ENCODE results near the gene CNPY1. TPM values are rescaled to one million over a fixed set of nuclear protein-coding genes. Genes with fewer than 3 reads are reported as not detected.
"Not testable (repeated sequence)": the region's sequence is repeated elsewhere in the genome, so short reads cannot be mapped to it uniquely, and the experiment has no call there.

CNPY1 gene
- not detected in 2 replicates for total RNA-seq

GRCh38 chr7:155546449-155546848 lies at the start of gene CNPY1:
CNPY1 (minus strand) TSS chr7:155546559; CDS start chr7:155545929, 630 bp downstream.
- DNase-seq, result not testable (repeated sequence)

GRCh38 chr7:155594961-155595366 lies 48.6 kb upstream of the CNPY1 start:
- no peak for DNase-seq

DNA sequence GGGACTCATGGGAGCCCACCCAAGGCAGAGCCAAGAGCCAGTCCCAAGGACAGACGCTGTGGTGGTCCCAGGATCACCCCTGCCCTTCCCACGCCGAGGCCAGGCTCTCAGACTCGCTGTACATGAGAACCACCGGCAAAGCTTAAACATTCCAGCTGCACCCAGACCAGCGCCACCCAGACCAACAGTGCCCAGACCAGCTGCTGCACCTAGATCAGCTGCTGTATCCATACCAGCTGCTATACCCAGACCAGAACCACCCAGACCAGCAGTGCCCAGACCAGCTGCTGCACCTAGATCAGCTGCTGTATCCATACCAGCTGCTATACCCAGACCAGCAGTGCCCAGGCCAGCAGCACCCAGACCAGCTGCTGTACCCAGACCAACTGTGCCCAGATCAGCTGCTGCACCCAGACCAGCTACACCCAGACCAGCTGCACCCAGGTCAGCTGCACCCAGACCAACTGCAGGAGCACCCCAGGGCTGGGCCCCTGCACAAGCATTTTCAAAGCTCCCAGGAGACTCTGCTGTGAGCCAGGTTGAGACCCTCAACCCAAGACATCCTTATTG lies 47.9 kb upstream of the CNPY1 start:
- DNase-seq, result no peak

DNA sequence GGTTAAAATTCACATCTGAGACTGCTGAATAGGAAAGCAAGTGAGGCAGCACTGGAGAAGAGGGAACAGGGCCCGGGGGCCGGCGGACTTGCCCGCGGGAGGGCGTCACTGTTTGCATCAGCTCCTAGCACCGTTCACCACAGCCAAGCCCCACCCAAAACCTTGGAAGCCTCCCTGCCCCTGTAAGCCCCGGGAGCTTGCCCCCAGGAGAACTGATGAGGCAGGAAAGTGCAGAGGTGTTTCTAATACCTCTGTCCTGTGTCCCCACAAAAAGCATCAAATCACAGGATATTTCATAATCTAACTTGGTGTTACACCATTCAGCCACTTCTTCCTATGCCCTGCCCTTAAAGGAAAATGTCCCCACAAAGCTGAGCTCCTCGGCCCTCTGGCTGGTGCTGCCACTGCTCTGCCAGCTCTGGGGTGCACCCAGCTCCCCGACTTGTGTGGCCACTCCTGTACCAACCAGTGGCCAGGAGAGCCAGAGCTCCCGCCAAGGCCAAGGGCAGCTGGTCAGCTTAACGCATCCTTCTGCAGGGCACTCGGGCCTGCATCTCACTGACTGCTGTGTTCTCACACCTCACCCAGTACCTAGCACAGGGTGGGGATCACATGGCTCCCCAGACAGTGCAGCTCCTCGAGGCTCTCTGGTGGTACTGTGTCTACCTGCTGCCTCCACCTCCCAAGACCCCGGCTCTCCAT lies 47.3 kb upstream of the CNPY1 start:
- no peak for DNase-seq

DNA sequence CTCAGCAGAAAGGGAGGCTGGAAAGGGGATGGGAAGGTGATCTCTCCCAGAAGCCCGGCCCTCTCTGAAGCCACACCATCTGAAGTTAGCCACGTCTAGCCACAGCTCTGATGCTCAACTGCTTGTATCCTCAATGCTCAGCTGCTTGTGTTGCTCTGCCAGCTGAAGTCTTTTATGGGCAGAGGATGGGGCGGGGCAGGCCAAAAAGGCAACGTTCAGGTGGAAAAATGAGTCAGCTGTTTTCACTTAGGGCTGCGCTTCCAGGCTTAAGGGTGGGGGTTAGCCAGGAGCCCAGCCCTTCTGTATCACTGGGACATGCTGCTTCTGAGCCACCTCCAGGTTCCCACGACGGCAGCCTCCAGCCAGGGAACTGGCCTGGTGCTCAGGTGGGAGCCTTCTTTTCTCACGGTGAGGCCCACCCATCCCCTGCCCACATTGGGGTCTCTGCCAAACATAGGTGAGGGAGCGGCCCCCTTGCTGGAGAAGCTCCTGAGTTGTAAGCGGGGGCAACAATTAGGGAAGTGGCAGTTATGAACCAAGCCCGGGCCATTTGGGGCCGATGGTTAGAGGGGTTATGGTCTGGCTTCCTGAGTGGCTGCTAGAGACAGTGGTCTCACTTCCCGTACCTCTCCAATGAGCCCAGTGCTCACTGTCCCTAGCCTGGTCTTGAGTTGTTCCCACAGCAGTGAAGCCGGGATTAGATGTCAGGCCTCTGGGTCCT lies 44.9 kb upstream of the CNPY1 start:
- no peak for DNase-seq

DNA sequence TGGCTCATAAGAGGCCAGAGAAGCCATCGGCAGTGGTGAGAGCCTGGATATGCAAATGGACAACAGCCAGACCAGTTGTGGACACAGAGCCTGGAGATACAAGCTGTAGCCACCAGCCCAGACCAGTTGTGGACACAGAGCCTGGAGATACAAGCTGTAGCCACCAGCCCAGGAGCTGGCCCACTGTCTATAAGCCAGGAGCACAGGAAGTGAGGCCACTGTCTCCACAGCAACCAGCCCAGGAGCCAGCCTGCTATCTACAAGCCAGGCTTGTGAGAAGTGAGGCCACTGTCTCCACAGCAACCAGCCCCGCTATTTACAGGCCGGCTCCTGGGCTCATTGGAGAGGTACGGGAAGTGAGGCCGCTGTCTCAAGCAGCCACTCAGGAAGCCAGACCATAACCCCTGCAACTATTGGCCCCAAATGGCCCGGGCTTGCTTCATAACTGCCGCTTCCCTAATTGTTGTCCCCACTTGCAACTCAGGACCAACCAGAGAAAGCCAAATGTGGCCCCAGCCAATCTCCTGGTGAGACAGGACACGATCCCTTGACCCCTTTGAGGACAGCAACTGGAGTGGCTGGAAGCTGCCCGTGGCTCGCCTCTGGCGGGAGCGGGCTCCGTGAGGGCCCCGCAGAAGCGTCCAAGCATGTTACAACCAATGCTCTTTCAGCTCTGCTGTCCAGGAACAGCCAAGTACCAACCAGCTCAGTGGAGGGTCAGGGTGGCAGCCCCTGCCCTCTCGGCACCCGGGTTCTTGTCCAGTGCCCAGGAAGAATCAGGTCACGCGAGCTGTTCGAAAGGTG lies 44.1 kb upstream of the CNPY1 start:
- peak; percentile 43 for DNase-seq

- no peak for DNase-seq
Observed at GRCh38 chr7:155589001-155589980, 42.9 kb upstream of the CNPY1 start.

GRCh38 chr7:155588468-155588998 lies 42.2 kb upstream of the CNPY1 start:
- DNase-seq, result no peak

DNA sequence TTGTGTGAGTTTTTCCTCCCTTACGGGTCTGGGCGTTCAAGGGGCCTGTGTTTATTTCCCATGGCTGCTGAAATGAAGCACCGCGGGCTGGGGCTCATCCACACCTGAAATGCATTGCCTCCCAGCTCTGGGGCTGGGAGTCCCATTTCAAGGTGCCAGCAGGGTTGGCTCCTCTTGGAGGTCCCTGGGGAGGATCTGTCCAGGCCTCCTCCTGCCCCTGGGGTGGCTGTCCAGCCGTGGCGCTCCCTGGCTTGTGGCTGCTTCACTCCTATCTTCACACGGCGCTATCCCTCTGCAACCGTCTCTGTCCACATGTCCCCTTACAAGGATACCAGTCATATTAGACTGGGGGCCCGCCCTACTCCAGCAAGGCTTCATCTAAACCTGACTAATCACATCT lies 41.1 kb upstream of the CNPY1 start:
- no peak for DNase-seq

GRCh38 chr7:155586843-155587440 lies 40.6 kb upstream of the CNPY1 start:
- DNase-seq, result no peak

DNA sequence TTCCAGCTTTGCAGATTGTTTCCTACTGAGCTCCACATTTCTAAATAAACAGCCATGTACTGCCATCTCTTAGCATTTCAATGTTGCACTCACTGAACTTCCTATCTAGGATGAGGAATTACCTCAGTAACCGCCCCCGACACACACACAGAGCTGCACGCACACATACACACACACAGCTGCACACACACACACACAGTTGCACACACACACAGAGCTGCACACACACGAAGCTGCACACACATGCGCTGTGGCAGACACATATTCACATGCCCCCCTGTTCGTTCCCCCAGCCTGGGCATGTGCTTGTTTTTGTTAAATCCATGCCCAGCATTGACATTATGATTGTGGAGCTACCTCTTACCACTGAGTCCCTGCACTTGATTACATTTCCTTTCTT lies 39.6 kb upstream of the CNPY1 start:
- no peak for DNase-seq

DNA sequence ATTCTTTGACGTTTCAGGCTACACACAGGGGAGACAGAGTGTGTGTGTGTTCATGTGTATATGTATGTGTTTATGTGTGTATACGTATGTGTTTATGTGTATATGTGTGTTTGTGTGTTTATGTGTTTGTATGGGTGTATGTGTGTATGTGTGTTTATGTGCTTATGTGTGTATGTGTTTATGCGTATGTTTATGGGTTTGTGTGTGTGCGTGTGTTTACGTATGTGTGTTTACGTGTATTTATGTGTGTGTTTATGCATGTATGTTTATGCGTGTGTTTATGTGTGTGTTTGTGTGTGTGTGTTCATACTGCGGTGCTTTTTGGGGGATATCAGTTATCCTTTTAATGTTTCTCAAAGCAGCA lies 39.2 kb upstream of the CNPY1 start:
- DNase-seq, result no peak

DNA sequence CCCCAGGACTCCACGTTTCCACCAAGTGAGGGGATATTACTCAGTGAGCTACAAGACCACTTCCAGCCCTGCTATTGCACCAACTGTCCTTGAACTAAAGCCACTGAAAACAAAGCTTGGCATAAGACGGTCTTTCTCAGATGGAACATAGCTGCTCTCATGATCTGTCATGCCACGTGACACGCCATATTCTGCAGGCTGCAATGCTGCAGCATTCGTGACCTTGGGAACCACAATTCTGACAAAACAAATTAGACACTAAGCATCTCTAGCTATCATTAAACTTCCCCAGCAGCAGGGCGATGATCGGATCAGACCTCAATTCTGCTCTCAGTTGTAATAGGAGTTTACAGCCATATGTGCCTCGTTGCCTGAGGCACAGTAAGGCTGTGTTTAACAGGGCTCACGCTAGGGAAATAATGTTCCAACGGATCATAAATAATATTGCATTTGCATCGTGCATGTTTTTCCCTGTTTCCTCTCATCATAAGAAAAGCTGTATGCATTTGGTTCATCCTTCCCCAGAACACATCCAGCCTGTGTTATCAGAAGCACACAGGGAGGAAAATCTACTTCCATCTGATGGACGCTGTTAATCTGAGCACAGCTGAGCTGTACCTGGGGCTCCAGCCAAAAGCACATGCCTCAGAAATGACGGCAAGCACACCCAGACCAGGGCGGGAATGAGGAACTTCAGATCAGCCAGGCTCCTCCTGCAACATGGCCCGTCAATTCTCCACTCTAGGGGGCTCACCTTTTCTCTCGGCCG lies 38.6 kb upstream of the CNPY1 start:
- DNase-seq, result no peak

GRCh38 chr7:155584261-155584660 lies 37.9 kb upstream of the CNPY1 start:
- DNase-seq, result no peak

GRCh38 chr7:155583636-155584035 lies 37.3 kb upstream of the CNPY1 start:
- no peak for DNase-seq

GRCh38 chr7:155581954-155582353 lies 35.6 kb upstream of the CNPY1 start:
- no peak for DNase-seq

GRCh38 chr7:155581107-155581830 lies 34.9 kb upstream of the CNPY1 start:
- no peak for DNase-seq

DNA sequence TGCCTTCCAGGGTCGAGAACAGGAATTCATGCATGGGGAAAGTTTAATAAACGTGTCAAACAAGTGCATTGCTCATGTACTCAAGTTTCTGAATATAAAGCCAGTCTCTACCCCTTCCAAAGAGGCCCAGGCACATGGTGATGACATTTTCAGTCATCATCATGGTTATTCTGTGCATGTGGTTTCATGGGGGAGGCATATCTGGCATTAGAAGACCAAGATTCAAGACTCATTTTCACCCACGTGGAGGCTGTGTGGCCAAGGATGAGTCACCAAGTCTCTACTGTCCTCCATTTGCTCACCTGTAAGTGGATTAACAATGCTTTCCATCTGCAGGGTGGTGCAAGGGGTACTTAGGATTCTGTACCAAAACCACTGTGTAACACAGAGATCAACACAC lies 34.0 kb upstream of the CNPY1 start:
- no peak for DNase-seq

DNA sequence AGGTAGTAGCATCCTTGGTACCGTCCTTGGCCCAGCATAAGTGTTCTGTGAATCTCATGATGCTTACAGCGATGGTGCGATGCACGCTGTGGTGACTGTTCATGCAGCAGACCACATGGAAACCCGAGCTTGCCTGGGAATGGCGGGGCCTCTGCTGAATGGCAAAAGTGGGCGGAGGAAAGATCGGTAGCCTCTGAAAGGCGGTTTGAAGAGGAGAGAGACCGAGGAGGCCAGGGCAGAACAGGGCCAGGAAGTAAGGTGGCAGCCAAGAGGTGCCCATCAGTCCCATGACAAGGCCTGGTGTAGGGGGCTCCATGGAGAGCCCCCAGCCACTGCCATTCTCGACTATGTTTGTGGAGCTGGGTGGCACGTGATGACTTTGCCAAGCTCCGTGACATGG lies 33.2 kb upstream of the CNPY1 start:
- DNase-seq, result no peak

GRCh38 chr7:155578016-155578415 lies 31.7 kb upstream of the CNPY1 start:
- DNase-seq, result no peak
